ENCODE measurements around the gene CDK5. TPM values are rescaled to one million over a fixed set of nuclear protein-coding genes. Genes with fewer than 3 reads are reported as not detected.
A peak's percentile ranks its signal among the peaks of the same experiment; 100 is the strongest.
"Not testable (repeated sequence)": the region's sequence is repeated elsewhere in the genome, so short reads cannot be mapped to it uniquely, and the experiment has no call there.

Gene CDK5
- total RNA-seq, 2 donors from 2014 or later = 13.1 to 18.5 TPM

- H3K9me3 ChIP-seq; H3K4me1 ChIP-seq (replicated peaks); DNase-seq (ENCODE audit: low spot score); H3K36me3 ChIP-seq; H3K27me3 ChIP-seq (replicated peaks; ENCODE audit: insufficient read depth): not testable (repeated sequence)
- intact Hi-C loops (cut with DNase I) = loop anchor here (5.0 kb wide), 1 partner anchor 85 kb away; no protein-coding TSS in a partner anchor
- Histone ChIP-seq H3K4me3 (peak overlapping the region; percentile 58 to 63), H3K27ac (peak overlapping the region; percentile 86 to 88)
- 6% methylated on average over 16 of the region's 16 CpGs for WGBS
- TF ChIP-seq POLR2A (IDR thresholded peaks at IDR 0.05) = peak; percentile 33
Measured at GRCh38 chr7:151027728-151028130, 30.0 kb downstream of the CDK5 start.

GRCh38 chr7:151026771-151027727 lies 30.6 kb downstream of the CDK5 start:
- not testable (repeated sequence) for H3K27me3 ChIP-seq (replicated peaks; ENCODE audit: insufficient read depth); DNase-seq (ENCODE audit: low spot score); H3K36me3 ChIP-seq; H3K4me3 ChIP-seq; H3K9me3 ChIP-seq; H3K4me1 ChIP-seq (replicated peaks)
- peak overlapping the region; percentile 86 to 88 for H3K27ac ChIP-seq
- intact Hi-C loops (cut with DNase I) = loop anchor here (5.0 kb wide), 1 partner anchor 85 kb away; no protein-coding TSS in a partner anchor
- 39% methylated on average over 19 of the region's 19 CpGs for WGBS

- Histone ChIP-seq H3K4me1 (replicated peaks) (peaks cover 9% of the 10 kb centered on the region), H3K27me3 (replicated peaks; ENCODE audit: insufficient read depth) (no peaks in the 10 kb centered on the region), H3K36me3 (no peaks in the 10 kb centered on the region), H3K9me3 (no peaks in the 10 kb centered on the region), H3K27ac (no peak overlapping the region), H3K4me3 (no peak overlapping the region)
- no peak for DNase-seq (ENCODE audit: low spot score)
- WGBS = 88% methylated on average over 4 of the region's 4 CpGs
- TF ChIP-seq CTCF (IDR thresholded peaks at IDR 0.05) (no peak), POLR2A (IDR thresholded peaks at IDR 0.05) (no peak), POLR2AphosphoS5 (IDR thresholded peaks at IDR 0.05) (no peak)
- intact Hi-C loops (cut with DNase I) = loop anchor here (5.0 kb wide), 1 partner anchor 86 kb away; no protein-coding TSS in a partner anchor
Measured at GRCh38 chr7:151025924-151026671, 31.6 kb downstream of the CDK5 start.

GRCh38 chr7:151024435-151025056 lies 33.2 kb downstream of the CDK5 start, which contains the start of gene ATG9B:
TSS of gene ATG9B (minus strand) at chr7:151024494. CDS start at chr7:151024423, 71 bp downstream.
- no peaks in the 10 kb centered on the region for H3K27me3 ChIP-seq (replicated peaks; ENCODE audit: insufficient read depth)
- no peaks in the 10 kb centered on the region for H3K9me3 ChIP-seq
- WGBS = 78% methylated on average over 4 of the region's 4 CpGs
- no peak within 1 kb of the TSS for H3K4me3 ChIP-seq
- intact Hi-C loops (cut with DNase I) = loop anchor here (5.0 kb wide), 1 partner anchor 88 kb away; no protein-coding TSS in a partner anchor
- H3K27ac ChIP-seq = no peak within 1 kb of the TSS
- TF ChIP-seq CTCF (IDR thresholded peaks at IDR 0.05) (no peak), POLR2AphosphoS5 (IDR thresholded peaks at IDR 0.05) (no peak), POLR2A (IDR thresholded peaks at IDR 0.05) (no peak)
- no peak for DNase-seq (ENCODE audit: low spot score)
- no peaks in the 10 kb centered on the region for H3K36me3 ChIP-seq
- H3K4me1 ChIP-seq (replicated peaks) = peaks cover 9% of the 10 kb centered on the region

GRCh38 chr7:151023232-151023631 lies 34.5 kb downstream of the CDK5 start:
- no peak for DNase-seq (ENCODE audit: low spot score)
- 82% methylated on average over 10 of the region's 10 CpGs for WGBS
- intact Hi-C loops (cut with DNase I) = no loop called here
- no peak overlapping the region for H3K27ac ChIP-seq
- H3K36me3 ChIP-seq = no peaks in the 10 kb centered on the region
- H3K4me1 ChIP-seq (replicated peaks) = peaks cover 5% of the 10 kb centered on the region
- no peak overlapping the region for H3K4me3 ChIP-seq
- H3K27me3 ChIP-seq (replicated peaks; ENCODE audit: insufficient read depth) = no peaks in the 10 kb centered on the region
- TF ChIP-seq POLR2AphosphoS5 (IDR thresholded peaks at IDR 0.05) (no peak), POLR2A (IDR thresholded peaks at IDR 0.05) (no peak), CTCF (IDR thresholded peaks at IDR 0.05) (no peak)
- no peaks in the 10 kb centered on the region for H3K9me3 ChIP-seq

All from prostate gland (tissue), 2 donors.